IPS-18a (cell line): Measurements from ENCODE around the gene CREBL2.
"Not testable (repeated sequence)": the region's sequence is repeated elsewhere in the genome, so short reads cannot be mapped to it uniquely, and the experiment has no call there.

ENCODE experiments used
- H3K27ac ChIP-seq: one replicate; pipeline ENCODE4 v1.5.1; 2013; ENCODE audit warnings: low read length
- H3K27me3 ChIP-seq: one replicate; pipeline ENCODE4 v1.6.1; 2013; ENCODE audit warnings: mild to moderate bottlenecking, low read length; ENCODE audit not compliant: control insufficient read depth, insufficient read depth
- H3K36me3 ChIP-seq: one replicate; pipeline ENCODE4 v1.6.1; 2013; ENCODE audit warnings: low read depth, low read length; ENCODE audit not compliant: control insufficient read depth
- H3K4me1 ChIP-seq: one replicate; pipeline ENCODE4 v1.6.1; 2013; ENCODE audit warnings: low read depth, low read length; ENCODE audit not compliant: control insufficient read depth
- H3K4me3 ChIP-seq: one replicate; pipeline ENCODE4 v1.5.1; 2013; ENCODE audit warnings: low read length
- H3K9ac ChIP-seq: one replicate; pipeline ENCODE4 v1.6.1; 2013; ENCODE audit warnings: mild to moderate bottlenecking, low read length, moderate library complexity
- H3K9me3 ChIP-seq: one replicate; pipeline ENCODE4 v1.6.1; 2013; ENCODE audit warnings: low read depth, low read length; ENCODE audit not compliant: control insufficient read depth

CREBL2 gene

GRCh38 chr12:12600659-12601058 is 11.0 kb upstream of the CREBL2 start:
- H3K4me3 ChIP-seq: no peak overlapping the region
- no peaks in the 10 kb centered on the region for H3K36me3 ChIP-seq
- no peak overlapping the region for H3K9ac ChIP-seq
- H3K4me1 ChIP-seq: no peaks in the 10 kb centered on the region
- H3K27ac ChIP-seq: no peak overlapping the region
- no peaks in the 10 kb centered on the region for H3K27me3 ChIP-seq
- no peaks in the 10 kb centered on the region for H3K9me3 ChIP-seq

- Histone ChIP-seq H3K27ac (no peak overlapping the region), H3K36me3 (no peaks in the 10 kb centered on the region)
Observed at GRCh38 chr12:12604740-12605139, 6.9 kb upstream of the CREBL2 start.

GRCh38 chr12:12606781-12607589 is 4.7 kb upstream of the CREBL2 start:
- Histone ChIP-seq H3K27me3 (no peaks in the 10 kb centered on the region), H3K9ac (no peak overlapping the region), H3K9me3 (no peaks in the 10 kb centered on the region), H3K36me3 (no peaks in the 10 kb centered on the region), H3K27ac (no peak overlapping the region), H3K4me3 (no peak overlapping the region), H3K4me1 (peaks cover 7% of the 10 kb centered on the region)

More at GRCh38 chr12:12604740-12605139, 6.9 kb upstream of the CREBL2 start:
- H3K9me3 ChIP-seq: no peaks in the 10 kb centered on the region
- H3K4me1 ChIP-seq: peaks cover 7% of the 10 kb centered on the region
- no peak overlapping the region for H3K4me3 ChIP-seq
- H3K27me3 ChIP-seq: no peaks in the 10 kb centered on the region
- no peak overlapping the region for H3K9ac ChIP-seq

- H3K27me3 ChIP-seq: no peaks in the 10 kb centered on the region
- H3K9ac ChIP-seq: no peak overlapping the region
- no peak overlapping the region for H3K27ac ChIP-seq
Observed at GRCh38 chr12:12608557-12608957, 3.1 kb upstream of the CREBL2 start.

GRCh38 chr12:12609692-12610091 is 2.0 kb upstream of the CREBL2 start:
- Histone ChIP-seq H3K9ac (no peak overlapping the region), H3K4me1 (peaks cover 11% of the 10 kb centered on the region), H3K4me3 (no peak overlapping the region), H3K9me3 (no peaks in the 10 kb centered on the region), H3K27me3 (no peaks in the 10 kb centered on the region), H3K27ac (no peak overlapping the region), H3K36me3 (no peaks in the 10 kb centered on the region)

More at GRCh38 chr12:12608557-12608957, 3.1 kb upstream of the CREBL2 start:
- Histone ChIP-seq H3K4me1 (peaks cover 11% of the 10 kb centered on the region), H3K36me3 (no peaks in the 10 kb centered on the region), H3K4me3 (no peak overlapping the region), H3K9me3 (no peaks in the 10 kb centered on the region)

- Histone ChIP-seq H3K27me3 (no peaks in the 10 kb centered on the region), H3K27ac (no peak overlapping the region)
Observed at GRCh38 chr12:12610711-12611110, 965 bp upstream of the CREBL2 start.

GRCh38 chr12:12612358-12612757 is 682 bp downstream of the CREBL2 start:
- Histone ChIP-seq H3K9ac (peak overlapping the region; percentile 74), H3K4me3 (peak overlapping the region; percentile 94), H3K4me1 (peaks cover 4% of the 10 kb centered on the region), H3K9me3 (no peaks in the 10 kb centered on the region), H3K27ac (no peak overlapping the region), H3K36me3 (no peaks in the 10 kb centered on the region), H3K27me3 (no peaks in the 10 kb centered on the region)

More at GRCh38 chr12:12610711-12611110, 965 bp upstream of the CREBL2 start:
- Histone ChIP-seq H3K9me3 (no peaks in the 10 kb centered on the region), H3K4me3 (peak overlapping the region; percentile 94), H3K9ac (no peak overlapping the region), H3K36me3 (no peaks in the 10 kb centered on the region), H3K4me1 (peaks cover 11% of the 10 kb centered on the region)

- Histone ChIP-seq H3K4me1 (peaks cover 4% of the 10 kb centered on the region), H3K27ac (no peak overlapping the region), H3K9ac (no peak overlapping the region), H3K9me3 (no peaks in the 10 kb centered on the region), H3K36me3 (no peaks in the 10 kb centered on the region), H3K27me3 (no peaks in the 10 kb centered on the region), H3K4me3 (no peak overlapping the region)
Observed at GRCh38 chr12:12613344-12613743, 1.7 kb downstream of the CREBL2 start.

- Histone ChIP-seq H3K4me3 (no peak overlapping the region), H3K27me3 (no peaks in the 10 kb centered on the region), H3K4me1 (peaks cover 4% of the 10 kb centered on the region), H3K9me3 (no peaks in the 10 kb centered on the region), H3K36me3 (no peaks in the 10 kb centered on the region), H3K27ac (no peak overlapping the region), H3K9ac (no peak overlapping the region)
Observed at GRCh38 chr12:12614342-12614741, 2.7 kb downstream of the CREBL2 start.

GRCh38 chr12:12616512-12617310 is 5.0 kb downstream of the CREBL2 start:
- H3K36me3 ChIP-seq: no peaks in the 10 kb centered on the region
- H3K9ac ChIP-seq: no peak overlapping the region
- H3K27me3 ChIP-seq: no peaks in the 10 kb centered on the region
- no peaks in the 10 kb centered on the region for H3K9me3 ChIP-seq
- H3K4me3 ChIP-seq: no peak overlapping the region
- H3K27ac ChIP-seq: no peak overlapping the region
- peaks cover 4% of the 10 kb centered on the region for H3K4me1 ChIP-seq

GRCh38 chr12:12618064-12618463 is 6.4 kb downstream of the CREBL2 start:
- not testable (repeated sequence) for H3K4me3 ChIP-seq, H3K9me3 ChIP-seq, H3K27me3 ChIP-seq, H3K36me3 ChIP-seq, H3K27ac ChIP-seq, H3K9ac ChIP-seq, H3K4me1 ChIP-seq
